ENCODE measurements around the gene MRPL12. TPM values are rescaled to one million over a fixed set of nuclear protein-coding genes. Genes with fewer than 3 reads are reported as not detected.

The MRPL12 gene
- total and polyA plus RNA-seq, 2 of the 13 experiments (the other 11 are each of a cell fraction or from before 2014, with no cell fraction given) = 39.1 to 94.1 TPM

DNA sequence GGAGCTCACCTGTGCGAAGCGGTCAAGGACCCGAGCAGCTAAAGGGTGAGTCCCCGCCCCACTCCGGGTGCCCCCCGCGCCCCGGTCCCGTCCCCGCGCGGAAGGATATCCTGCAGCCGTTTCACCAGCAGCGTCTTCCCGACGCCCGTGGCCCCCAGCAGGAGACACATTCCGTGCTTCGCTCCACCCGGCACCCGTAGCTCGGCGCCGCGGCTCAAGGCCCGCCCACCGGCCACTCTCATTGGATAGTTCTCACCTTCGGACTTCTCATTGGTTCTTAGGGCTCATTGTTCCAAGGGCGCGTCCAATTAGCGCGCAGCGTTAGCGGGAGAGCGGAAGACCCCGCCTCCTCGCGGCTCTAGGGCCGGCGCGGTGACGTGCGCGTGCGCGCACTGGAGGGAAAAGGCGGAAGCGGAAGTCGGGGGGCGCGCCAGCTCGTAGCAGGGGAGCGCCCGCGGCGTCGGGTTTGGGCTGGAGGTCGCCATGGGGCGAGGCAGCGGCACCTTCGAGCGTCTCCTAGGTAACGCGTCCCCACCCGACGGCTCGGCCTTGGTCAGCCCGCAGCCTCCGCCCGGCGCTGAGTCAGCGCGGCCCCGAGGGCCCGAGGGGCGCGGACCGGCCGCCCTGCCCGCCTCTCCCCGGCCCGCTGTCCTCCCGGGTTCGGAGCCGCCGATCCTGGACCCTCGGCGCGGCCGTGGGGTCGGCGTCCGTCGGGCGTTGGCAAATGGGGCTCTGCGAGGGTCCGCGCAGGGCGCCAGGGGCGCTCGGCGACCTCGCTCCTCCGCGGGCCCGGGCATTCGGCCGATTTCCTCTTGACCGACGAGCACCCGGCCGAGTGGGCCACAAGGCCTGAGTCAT is 19.4 kb upstream of the MRPL12 start, which contains the start of the genes ARL16 and HGS (continued):
- TF ChIP-seq, protein P1, sequence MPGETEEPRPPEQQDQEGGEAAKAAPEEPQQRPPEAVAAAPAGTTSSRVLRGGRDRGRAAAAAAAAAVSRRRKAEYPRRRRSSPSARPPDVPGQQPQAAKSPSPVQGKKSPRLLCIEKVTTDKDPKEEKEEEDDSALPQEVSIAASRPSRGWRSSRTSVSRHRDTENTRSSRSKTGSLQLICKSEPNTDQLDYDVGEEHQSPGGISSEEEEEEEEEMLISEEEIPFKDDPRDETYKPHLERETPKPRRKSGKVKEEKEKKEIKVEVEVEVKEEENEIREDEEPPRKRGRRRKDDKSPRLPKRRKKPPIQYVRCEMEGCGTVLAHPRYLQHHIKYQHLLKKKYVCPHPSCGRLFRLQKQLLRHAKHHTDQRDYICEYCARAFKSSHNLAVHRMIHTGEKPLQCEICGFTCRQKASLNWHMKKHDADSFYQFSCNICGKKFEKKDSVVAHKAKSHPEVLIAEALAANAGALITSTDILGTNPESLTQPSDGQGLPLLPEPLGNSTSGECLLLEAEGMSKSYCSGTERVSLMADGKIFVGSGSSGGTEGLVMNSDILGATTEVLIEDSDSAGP (CRISPR knock-in tag; IDR thresholded peaks at IDR 0.05; ENCODE audit: borderline replicate concordance) = peak; percentile 86; the same call in 1 of the 2 replicates
- TF ChIP-seq, protein P2, sequence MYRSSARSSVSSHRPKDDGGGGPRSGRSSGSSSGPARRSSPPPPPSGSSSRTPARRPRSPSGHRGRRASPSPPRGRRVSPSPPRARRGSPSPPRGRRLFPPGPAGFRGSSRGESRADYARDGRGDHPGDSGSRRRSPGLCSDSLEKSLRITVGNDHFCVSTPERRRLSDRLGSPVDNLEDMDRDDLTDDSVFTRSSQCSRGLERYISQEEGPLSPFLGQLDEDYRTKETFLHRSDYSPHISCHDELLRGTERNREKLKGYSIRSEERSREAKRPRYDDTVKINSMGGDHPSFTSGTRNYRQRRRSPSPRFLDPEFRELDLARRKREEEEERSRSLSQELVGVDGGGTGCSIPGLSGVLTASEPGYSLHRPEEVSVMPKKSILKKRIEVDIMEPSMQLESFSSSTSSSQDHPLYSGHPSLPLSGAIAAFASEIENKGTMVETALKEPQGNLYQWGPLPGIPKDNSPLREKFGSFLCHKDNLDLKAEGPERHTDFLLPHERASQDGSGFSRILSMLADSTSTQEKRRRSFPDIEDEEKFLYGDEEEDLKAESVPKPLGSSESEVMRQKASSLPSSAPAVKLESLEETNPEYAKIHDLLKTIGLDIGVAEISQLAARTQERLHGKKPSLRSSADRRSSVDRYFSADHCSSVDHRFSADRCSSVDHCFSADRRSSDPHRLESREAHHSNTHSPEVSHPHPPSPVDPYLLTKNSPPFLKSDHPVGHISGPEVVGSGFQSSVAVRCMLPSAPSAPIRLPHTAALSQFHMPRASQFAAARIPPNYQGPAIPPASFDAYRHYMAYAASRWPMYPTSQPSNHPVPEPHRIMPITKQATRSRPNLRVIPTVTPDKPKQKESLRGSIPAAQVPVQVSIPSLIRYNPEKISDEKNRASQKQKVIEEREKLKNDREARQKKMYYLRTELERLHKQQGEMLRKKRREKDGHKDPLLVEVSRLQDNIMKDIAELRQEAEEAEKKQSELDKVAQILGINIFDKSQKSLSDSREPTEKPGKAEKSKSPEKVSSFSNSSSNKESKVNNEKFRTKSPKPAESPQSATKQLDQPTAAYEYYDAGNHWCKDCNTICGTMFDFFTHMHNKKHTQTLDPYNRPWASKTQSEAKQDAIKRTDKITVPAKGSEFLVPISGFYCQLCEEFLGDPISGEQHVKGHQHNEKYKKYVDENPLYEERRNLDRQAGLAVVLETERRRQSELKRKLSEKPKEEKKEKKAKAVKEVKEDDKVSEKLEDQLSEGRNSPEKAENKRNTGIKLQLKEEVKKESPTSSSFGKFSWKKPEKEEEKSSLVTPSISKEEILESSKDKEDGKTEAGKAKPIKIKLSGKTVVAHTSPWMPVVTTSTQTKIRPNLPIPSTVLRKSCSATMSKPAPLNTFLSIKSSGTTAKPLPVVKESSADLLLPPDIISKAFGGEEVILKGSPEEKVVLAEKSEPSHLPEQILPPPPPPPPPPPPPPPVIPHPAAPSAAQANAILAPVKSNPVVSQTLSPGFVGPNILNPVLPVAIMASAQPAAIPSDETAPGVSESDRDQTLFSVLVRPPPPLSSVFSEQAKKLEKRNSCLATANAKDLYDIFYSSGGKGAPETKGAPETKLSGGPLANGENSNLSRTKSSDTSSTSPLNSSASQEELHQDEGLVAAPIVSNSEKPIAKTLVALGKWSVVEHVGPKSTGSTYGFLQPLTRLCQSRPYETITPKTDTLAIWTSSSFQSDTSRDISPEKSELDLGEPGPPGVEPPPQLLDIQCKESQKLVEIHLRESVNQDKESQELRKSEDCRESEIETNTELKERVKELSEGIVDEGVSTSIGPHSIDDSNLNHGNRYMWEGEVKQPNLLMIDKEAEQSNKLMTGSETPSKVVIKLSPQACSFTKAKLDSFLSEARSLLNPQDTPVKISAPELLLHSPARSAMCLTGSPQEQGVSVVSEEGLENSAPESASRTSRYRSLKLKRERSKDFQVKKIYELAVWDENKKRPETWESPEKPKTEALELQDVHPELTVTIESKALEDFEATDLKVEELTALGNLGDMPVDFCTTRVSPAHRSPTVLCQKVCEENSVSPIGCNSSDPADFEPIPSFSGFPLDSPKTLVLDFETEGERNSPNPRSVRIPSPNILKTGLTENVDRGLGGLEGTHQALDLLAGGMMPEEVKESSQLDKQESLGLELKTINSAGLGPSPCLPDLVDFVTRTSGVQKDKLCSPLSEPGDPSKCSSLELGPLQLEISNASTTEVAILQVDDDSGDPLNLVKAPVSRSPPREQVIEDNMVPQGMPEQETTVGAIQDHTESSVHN (CRISPR knock-in tag; IDR thresholded peaks at IDR 0.05) = peak; percentile 76; the same call in 1 of the 2 replicates
- TF ChIP-seq ZMYM2 (CRISPR knock-in tag; IDR thresholded peaks at IDR 0.05) = no peak
- peak; percentile 8; the same call in 1 of the 2 replicates for TF ChIP-seq ZNF367 (CRISPR knock-in tag; IDR thresholded peaks at IDR 0.05; ENCODE audit: borderline replicate concordance)
- TF ChIP-seq, protein P3, sequence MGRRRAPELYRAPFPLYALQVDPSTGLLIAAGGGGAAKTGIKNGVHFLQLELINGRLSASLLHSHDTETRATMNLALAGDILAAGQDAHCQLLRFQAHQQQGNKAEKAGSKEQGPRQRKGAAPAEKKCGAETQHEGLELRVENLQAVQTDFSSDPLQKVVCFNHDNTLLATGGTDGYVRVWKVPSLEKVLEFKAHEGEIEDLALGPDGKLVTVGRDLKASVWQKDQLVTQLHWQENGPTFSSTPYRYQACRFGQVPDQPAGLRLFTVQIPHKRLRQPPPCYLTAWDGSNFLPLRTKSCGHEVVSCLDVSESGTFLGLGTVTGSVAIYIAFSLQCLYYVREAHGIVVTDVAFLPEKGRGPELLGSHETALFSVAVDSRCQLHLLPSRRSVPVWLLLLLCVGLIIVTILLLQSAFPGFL (CRISPR knock-in tag; IDR thresholded peaks at IDR 0.05) = 0 out of 2 replicates have a peak, but pooled peaks have one; percentile 70
- TF ChIP-seq YEATS4 (CRISPR knock-in tag; IDR thresholded peaks at IDR 0.05; ENCODE audit: borderline replicate concordance) = peak; percentile 77
- peak; percentile 64 for TF ChIP-seq RAD21 (CRISPR knock-in tag; IDR thresholded peaks at IDR 0.05)
- no peak; the same call in 1 of the 2 replicates for TF ChIP-seq ZNF225 (CRISPR knock-in tag; IDR thresholded peaks at IDR 0.05)
- TF ChIP-seq IKZF4 (CRISPR knock-in tag; IDR thresholded peaks at IDR 0.05; ENCODE audit: borderline replicate concordance, low read depth, not compliant biosample characterization) = no peak
- no peak for TF ChIP-seq HNRNPH1 (optimal IDR thresholded peaks at IDR 0.05; ENCODE audit: low read depth, low read length)
- no peak for TF ChIP-seq MBNL3 (CRISPR knock-in tag; conservative IDR thresholded peaks at IDR 0.05)
- TF ChIP-seq EZH2 (conservative IDR thresholded peaks at IDR 0.05; ENCODE audit: low read depth, low read length) = no peak
- peak; percentile 99 for TF ChIP-seq ELF1 (CRISPR knock-in tag; IDR thresholded peaks at IDR 0.05)

Data from HepG2 (cell line).